Measurements from ENCODE around the gene CPD. TPM values are rescaled to one million over a fixed set of nuclear protein-coding genes. Genes with fewer than 3 reads are reported as not detected.

Gene CPD
- total RNA-seq, 5 donors from 2014 or later (not counting 1 experiment from before 2014, with no cell fraction given) = 18.7 to 38.0 (median 24.1) TPM

DNA sequence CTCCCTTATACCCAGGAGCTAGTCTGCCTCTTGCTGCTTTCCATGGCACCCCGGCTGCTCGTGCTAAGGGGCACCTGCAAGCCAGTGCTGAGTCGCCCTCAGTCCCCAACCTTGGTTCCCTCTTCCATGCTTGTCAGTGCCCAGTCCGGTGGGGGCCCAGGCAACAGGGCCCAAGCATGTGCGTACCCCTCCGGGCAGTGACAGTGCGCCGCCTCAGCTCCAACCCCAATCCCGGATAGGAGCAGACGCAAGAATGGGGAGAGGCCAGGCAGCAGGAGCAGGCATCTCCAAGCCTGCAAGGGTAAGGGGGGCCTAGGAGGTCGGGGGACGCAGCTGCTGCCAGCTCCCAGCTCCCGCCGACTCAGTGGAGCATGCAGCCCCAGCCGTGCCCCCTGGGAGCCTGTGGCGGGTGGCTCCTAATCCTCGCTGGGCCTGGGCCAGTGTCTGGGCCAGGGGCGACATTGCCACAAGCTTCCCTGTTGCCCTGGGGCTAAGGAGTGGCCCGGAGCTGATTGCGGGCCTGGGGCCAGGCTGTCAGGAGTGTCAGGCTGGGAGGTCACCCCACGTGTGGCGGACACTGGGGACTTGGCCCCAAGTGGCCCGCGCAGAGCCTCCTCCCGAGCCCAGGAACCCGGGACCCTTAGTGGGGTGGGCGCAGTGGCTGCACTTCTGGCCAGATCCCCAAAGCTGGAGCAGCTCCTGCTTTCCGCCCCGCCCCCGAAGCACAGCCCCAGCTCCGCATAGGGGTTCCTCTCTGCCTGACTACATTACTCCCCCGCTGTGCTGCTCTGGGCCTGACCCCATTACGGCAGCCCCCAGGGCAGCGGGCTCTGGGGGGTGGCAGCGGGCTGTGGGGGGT is 9.8 kb downstream of the CPD start:
- DNase-seq (no peak), ATAC-seq (replicated peaks in 1 of 4) (no peak)
- Histone ChIP-seq H3K36me3 (ENCODE audit: control insufficient read depth in 2 of 2, extremely low read depth in 1 of 2, insufficient read depth in 1 of 2, low read length in 1 of 2) (peaks cover 18 to 39% of the 10 kb centered on the region in 2 donors), H3K27me3 (replicated peaks in 1 of 2; ENCODE audit: control insufficient read depth in 2 of 2, extremely low read depth in 1 of 2, insufficient read depth in 2 of 2, low read length in 1 of 2) (no peaks in the 10 kb centered on the region), H3K27ac (ENCODE audit: low read length) (no peak overlapping the region), H3K9me3 (no peaks in the 10 kb centered on the region), H3K4me3 (ENCODE audit: control insufficient read depth in 1 of 2, extremely low read depth in 1 of 2, low read length in 1 of 2) (no peak overlapping the region), H3K4me1 (ENCODE audit: control insufficient read depth in 1 of 2, extremely low read depth in 1 of 2, insufficient read depth in 2 of 2, low read length in 2 of 2) (no peaks in the 10 kb centered on the region)
- H3K4me3 Mint-ChIP-seq = no peak overlapping the region
- peaks cover 41% of the 10 kb centered on the region for H3K36me3 Mint-ChIP-seq
- H3K27me3 Mint-ChIP-seq = no peaks in the 10 kb centered on the region
- peaks cover 6 to 18% (median 9%) of the 10 kb centered on the region in 3 donors for H3K4me1 Mint-ChIP-seq
- H3K27ac Mint-ChIP-seq = no peak overlapping the region
- no peaks in the 10 kb centered on the region for H3K9me3 Mint-ChIP-seq
- POLR2A ChIA-PET = no interaction called here
- CTCF ChIA-PET = no interaction called here
- 97% methylated on average over 29 of the region's 35 CpGs for WGBS (ENCODE audit: insufficient coverage)

DNA sequence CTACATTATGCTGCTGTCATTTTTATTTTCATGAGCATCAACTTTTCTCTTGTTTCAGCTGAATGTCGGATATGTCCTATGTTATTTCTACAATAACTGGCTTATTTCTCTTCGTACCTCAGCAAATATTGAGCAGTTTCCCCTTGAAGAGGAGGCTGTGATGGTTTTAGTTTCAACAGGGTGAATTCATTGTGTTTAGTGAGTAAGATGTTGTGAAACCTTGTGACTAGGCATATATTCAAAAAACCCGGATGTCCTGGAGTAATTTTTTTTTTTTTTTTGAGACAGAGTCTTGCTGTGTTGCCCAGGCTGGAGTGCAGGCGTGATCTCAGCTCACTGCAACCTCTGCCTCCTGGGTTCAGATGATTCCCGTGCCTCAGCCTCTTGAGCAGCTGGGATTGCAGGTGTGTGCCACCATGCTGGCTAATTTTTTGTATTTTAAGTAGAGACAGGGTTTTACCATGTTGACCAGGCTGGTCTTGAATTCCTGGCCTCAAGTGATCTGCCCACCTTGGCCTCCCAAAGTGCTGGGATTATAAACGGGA is 11.1 kb downstream of the CPD start:
- H3K36me3 Mint-ChIP-seq = peaks cover 48% of the 10 kb centered on the region
- no peaks in the 10 kb centered on the region for H3K4me1 ChIP-seq (ENCODE audit: control insufficient read depth in 1 of 2, extremely low read depth in 1 of 2, insufficient read depth in 2 of 2, low read length in 2 of 2)
- no peak for ATAC-seq (replicated peaks in 1 of 4)
- H3K27ac ChIP-seq (ENCODE audit: low read length) = no peak overlapping the region
- H3K4me3 ChIP-seq (ENCODE audit: control insufficient read depth in 1 of 2, extremely low read depth in 1 of 2, low read length in 1 of 2) = no peak overlapping the region
- DNase-seq = no peak
- H3K27me3 Mint-ChIP-seq = no peaks in the 10 kb centered on the region
- ChIA-PET CTCF (no interaction called here), POLR2A (no interaction called here)
- H3K4me3 Mint-ChIP-seq = no peak overlapping the region
- H3K9me3 Mint-ChIP-seq = no peaks in the 10 kb centered on the region
- H3K4me1 Mint-ChIP-seq = peaks cover 10 to 16% (median 13%) of the 10 kb centered on the region in 3 donors
- peaks cover 18 to 39% of the 10 kb centered on the region in 2 donors for H3K36me3 ChIP-seq (ENCODE audit: control insufficient read depth in 2 of 2, extremely low read depth in 1 of 2, insufficient read depth in 1 of 2, low read length in 1 of 2)
- 97% methylated on average over 3 of the region's 6 CpGs for WGBS (ENCODE audit: insufficient coverage)
- no peak overlapping the region for H3K27ac Mint-ChIP-seq
- H3K9me3 ChIP-seq = no peaks in the 10 kb centered on the region
- H3K27me3 ChIP-seq (replicated peaks in 1 of 2; ENCODE audit: control insufficient read depth in 2 of 2, extremely low read depth in 1 of 2, insufficient read depth in 2 of 2, low read length in 1 of 2) = no peaks in the 10 kb centered on the region

DNA sequence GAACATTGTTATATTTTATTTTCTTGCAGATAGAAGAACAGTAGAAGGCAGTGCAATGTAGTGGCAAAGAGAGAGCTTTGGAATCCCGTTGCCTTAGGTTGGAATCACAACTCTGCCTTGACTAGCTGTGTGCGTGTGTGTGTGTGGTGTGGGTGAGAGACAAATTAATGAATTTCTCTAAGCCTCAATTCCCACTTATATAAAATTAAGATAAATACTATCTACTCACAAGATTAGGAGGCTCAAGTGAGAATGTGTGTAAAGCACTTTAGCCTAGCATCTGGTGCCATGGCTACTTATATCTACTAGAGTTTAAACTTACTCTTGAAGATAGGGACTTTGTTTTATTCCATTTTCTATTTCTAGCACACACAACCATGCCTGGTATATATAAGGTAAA is 12.8 kb downstream of the CPD start:
- Histone ChIP-seq H3K4me3 (ENCODE audit: control insufficient read depth in 1 of 2, extremely low read depth in 1 of 2, low read length in 1 of 2) (no peak overlapping the region), H3K4me1 (ENCODE audit: control insufficient read depth in 1 of 2, extremely low read depth in 1 of 2, insufficient read depth in 2 of 2, low read length in 2 of 2) (no peaks in the 10 kb centered on the region), H3K36me3 (ENCODE audit: control insufficient read depth in 2 of 2, extremely low read depth in 1 of 2, insufficient read depth in 1 of 2, low read length in 1 of 2) (peaks cover 13 to 26% of the 10 kb centered on the region in 2 donors), H3K27me3 (replicated peaks in 1 of 2; ENCODE audit: control insufficient read depth in 2 of 2, extremely low read depth in 1 of 2, insufficient read depth in 2 of 2, low read length in 1 of 2) (no peaks in the 10 kb centered on the region), H3K9me3 (no peaks in the 10 kb centered on the region), H3K27ac (ENCODE audit: low read length) (no peak overlapping the region)
- Mint-ChIP-seq H3K27me3 (no peaks in the 10 kb centered on the region), H3K4me3 (no peak overlapping the region), H3K4me1 (peaks cover 11 to 19% (median 18%) of the 10 kb centered on the region in 3 donors), H3K36me3 (peaks cover 36% of the 10 kb centered on the region), H3K9me3 (no peaks in the 10 kb centered on the region), H3K27ac (no peak overlapping the region)
- DNase-seq (no peak), ATAC-seq (replicated peaks in 1 of 4) (no peak)
- POLR2A ChIA-PET = no interaction called here
- CTCF ChIA-PET = interaction anchor here in 1 of 2 donors (0.5 kb wide), 1 partner anchor 996 kb away, joined by 3 read pairs; no protein-coding TSS in a partner anchor
- WGBS (ENCODE audit: insufficient coverage) = no CpG with 5 or more reads among the region's 2 CpGs

DNA sequence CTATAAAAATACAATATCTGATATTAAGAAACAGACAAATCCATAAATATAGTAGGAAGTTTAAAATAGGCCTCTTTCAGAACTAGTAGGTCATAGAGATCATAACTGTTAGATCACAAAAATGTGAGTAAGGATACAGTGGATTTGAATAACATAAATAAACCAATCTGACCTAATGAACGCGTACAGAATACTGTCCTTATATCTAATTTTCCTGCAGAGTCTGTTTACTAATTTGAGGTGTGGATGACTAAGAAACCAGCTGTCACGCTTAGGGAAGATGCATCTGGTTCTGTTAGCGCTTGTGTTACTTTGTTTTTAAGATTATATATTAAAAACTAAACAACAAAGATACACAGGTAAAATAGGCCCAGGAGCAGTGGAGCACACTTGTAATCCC is 14.8 kb downstream of the CPD start:
- ATAC-seq (replicated peaks in 1 of 4) = no peak
- no peak for DNase-seq
- no peak overlapping the region for H3K27ac Mint-ChIP-seq
- peaks cover 2 to 14% of the 10 kb centered on the region in 2 donors for H3K36me3 ChIP-seq (ENCODE audit: control insufficient read depth in 2 of 2, extremely low read depth in 1 of 2, insufficient read depth in 1 of 2, low read length in 1 of 2)
- POLR2A ChIA-PET = interaction anchor here in 1 of 2 donors (0.6 to 0.7 kb wide), 3 partner anchors 7 to 1447 kb away, joined by 8 to 10 read pairs (median 9); no protein-coding TSS in a partner anchor
- no peak overlapping the region for H3K4me3 ChIP-seq (ENCODE audit: control insufficient read depth in 1 of 2, extremely low read depth in 1 of 2, low read length in 1 of 2)
- H3K9me3 Mint-ChIP-seq = no peaks in the 10 kb centered on the region
- CTCF ChIA-PET = interaction anchor here in 1 of 2 donors (0.5 to 0.6 kb wide), 3 partner anchors 26 to 591 kb away, joined by 3 to 5 read pairs (median 4); no protein-coding TSS in a partner anchor
- H3K27me3 Mint-ChIP-seq = no peaks in the 10 kb centered on the region
- no peaks in the 10 kb centered on the region for H3K27me3 ChIP-seq (replicated peaks in 1 of 2; ENCODE audit: control insufficient read depth in 2 of 2, extremely low read depth in 1 of 2, insufficient read depth in 2 of 2, low read length in 1 of 2)
- no CpG with 5 or more reads among the region's 4 CpGs for WGBS (ENCODE audit: insufficient coverage)
- H3K27ac ChIP-seq (ENCODE audit: low read length) = no peak overlapping the region
- peaks cover 29% of the 10 kb centered on the region for H3K36me3 Mint-ChIP-seq
- H3K9me3 ChIP-seq = no peaks in the 10 kb centered on the region
- no peaks in the 10 kb centered on the region for H3K4me1 ChIP-seq (ENCODE audit: control insufficient read depth in 1 of 2, extremely low read depth in 1 of 2, insufficient read depth in 2 of 2, low read length in 2 of 2)
- no peak overlapping the region for H3K4me3 Mint-ChIP-seq
- H3K4me1 Mint-ChIP-seq = peaks cover 16 to 23% (median 22%) of the 10 kb centered on the region in 3 donors

DNA sequence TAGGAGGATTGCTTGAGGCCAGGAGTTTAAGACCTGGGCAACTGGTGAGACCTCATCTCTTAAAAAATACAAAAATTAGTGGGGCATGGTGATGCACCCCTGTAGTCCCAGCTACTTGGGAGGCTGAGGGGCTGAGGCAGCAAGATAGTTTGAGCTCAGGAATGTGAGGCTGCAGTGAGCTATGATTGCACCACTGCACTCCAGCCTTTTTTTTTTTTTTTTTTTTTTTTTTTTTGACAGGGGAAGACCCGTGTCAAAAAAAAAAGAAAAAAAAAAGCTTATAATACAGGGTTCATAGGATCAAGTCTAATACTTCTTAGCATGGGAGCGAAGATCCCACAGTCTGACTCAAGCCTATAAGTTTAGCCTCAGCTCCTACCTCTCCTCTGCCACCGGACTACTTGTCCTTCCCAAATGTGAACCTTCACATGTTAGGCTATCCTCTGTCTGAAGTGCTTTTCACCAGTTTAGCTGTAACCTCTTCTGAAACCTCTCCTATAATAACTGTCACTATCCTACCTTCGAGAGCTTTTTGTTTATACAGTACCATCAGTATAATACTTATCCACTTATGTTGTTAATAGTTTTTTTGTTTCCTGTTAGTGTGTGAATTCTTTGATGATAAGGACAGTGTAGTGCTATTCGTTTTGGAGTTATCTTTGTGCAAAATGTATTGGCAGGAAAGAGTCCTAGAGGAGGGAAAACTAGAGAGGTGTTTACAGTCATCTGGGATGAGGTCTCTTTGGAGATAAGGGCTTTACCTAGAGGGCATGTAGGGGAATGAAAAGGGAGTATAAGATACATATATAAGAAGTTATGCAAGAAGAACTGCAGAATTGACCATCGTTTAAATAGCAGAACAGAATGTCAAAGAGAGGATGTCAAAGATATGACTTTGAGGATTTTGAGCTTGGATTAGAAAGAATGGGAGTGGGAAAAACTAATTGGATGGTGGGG is 15.5 kb downstream of the CPD start:
- ATAC-seq (replicated peaks in 1 of 4) (no peak), DNase-seq (no peak)
- Histone ChIP-seq H3K9me3 (no peaks in the 10 kb centered on the region), H3K27me3 (replicated peaks in 1 of 2; ENCODE audit: control insufficient read depth in 2 of 2, extremely low read depth in 1 of 2, insufficient read depth in 2 of 2, low read length in 1 of 2) (no peaks in the 10 kb centered on the region), H3K4me1 (ENCODE audit: control insufficient read depth in 1 of 2, extremely low read depth in 1 of 2, insufficient read depth in 2 of 2, low read length in 2 of 2) (no peaks in the 10 kb centered on the region), H3K4me3 (ENCODE audit: control insufficient read depth in 1 of 2, extremely low read depth in 1 of 2, low read length in 1 of 2) (no peak overlapping the region), H3K27ac (ENCODE audit: low read length) (no peak overlapping the region), H3K36me3 (ENCODE audit: control insufficient read depth in 2 of 2, extremely low read depth in 1 of 2, insufficient read depth in 1 of 2, low read length in 1 of 2) (peaks cover 2 to 13% of the 10 kb centered on the region in 2 donors)
- ChIA-PET CTCF (interaction anchor here (0.5 to 0.7 kb wide), 6 partner anchors 26 to 591 kb away, joined by 3 to 10 read pairs (median 4); no protein-coding TSS in a partner anchor), POLR2A (interaction anchor here (0.6 to 0.7 kb wide), 6 partner anchors 8 to 1536 kb away, joined by 4 to 11 read pairs (median 8); no protein-coding TSS in a partner anchor)
- H3K4me3 Mint-ChIP-seq = no peak overlapping the region
- WGBS (ENCODE audit: insufficient coverage) = 82% methylated on average over 3 of the region's 6 CpGs
- H3K27me3 Mint-ChIP-seq = no peaks in the 10 kb centered on the region
- H3K36me3 Mint-ChIP-seq = peaks cover 29% of the 10 kb centered on the region
- H3K27ac Mint-ChIP-seq = no peak overlapping the region
- no peaks in the 10 kb centered on the region for H3K9me3 Mint-ChIP-seq
- H3K4me1 Mint-ChIP-seq = peaks cover 16 to 23% (median 22%) of the 10 kb centered on the region in 3 donors

All from T-cell (primary cell).